Heart left ventricle (tissue), 13 donors: Measurements from ENCODE around the gene TMEM171.

Experiments used
- POLR2A ChIP-seq, 2 donors: fragments of 450-650 bp; IDR thresholded peaks; one replicate each; pipeline ENCODE4 v1.6.1; 2017; ENCODE audit warnings: antibody characterized with exemption in 2 of 2, mild to moderate bottlenecking in 2 of 2, moderate library complexity in 2 of 2
- TF ChIP-seq, protein P1 (sequence below), 12 donors: fragments of 200-600 bp; sonication (generic) in 4 of 12; IDR thresholded peaks; one replicate each; pipeline versions ENCODE4 v1.5.0 to v1.8.0; 2018 to 2022; ENCODE audit warnings: antibody characterized with exemption in 12 of 12, mild to moderate bottlenecking in 5 of 12
- donor health status: ischemic (EF 13 %, LVEDD 7.1; RV severe dilation, severe dysfunction).
- donor health status: DM: no; HTN: yes; CAD: no.
- donor health status: DM: no; HTN: no; CAD: no.
- donor health status: ischemic (EF 25% LVEDD 6.9; RV normal size, moderate dysfunction).
- donor health status: ischemic (EF 25% LVEDD 5.7; RV mildly dilated, moderate dysfunction).
- donor health status: ischemic (EF 35%, LVEDD 5.7; RV mildly dilated, moderate dysfunction).
- donor health status: nonischemic (EF 11% LVEDD 7.7; RV severe dilation, severe dysfunction).
- donor health status: DM: yes; HTN: yes; CAD: no.
- donor health status: PGD.
- donor health status: ischemic (EF 29% LVEDD 5.4; RV normal size, mild dysfunction).
- donor health status: nonischemic (EF 23%, LVEDD 6.1; RV moderate dilation, normal function).

DNA sequence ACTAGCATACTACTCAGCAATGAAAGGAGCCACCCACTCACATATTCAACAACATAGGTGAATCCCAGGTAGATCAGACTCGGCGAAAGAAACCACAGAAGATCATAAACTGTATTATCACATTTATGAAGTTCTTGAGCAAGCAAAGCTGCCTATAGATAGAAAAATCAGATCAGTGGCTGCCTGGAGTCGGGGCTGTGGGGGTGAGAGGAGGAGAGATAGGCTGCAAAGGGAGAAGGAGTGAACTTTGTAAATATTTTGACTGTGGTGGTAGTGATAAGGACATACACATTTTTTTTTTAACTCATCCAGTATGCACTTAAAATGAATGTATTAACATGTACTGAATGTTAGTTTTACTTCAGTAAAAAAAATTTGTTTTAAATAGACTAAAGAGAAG is 29.2 kb downstream of the TMEM171 start:
- TF ChIP-seq POLR2A (IDR thresholded peaks at IDR 0.05) = no peak
- TF ChIP-seq, protein P1, sequence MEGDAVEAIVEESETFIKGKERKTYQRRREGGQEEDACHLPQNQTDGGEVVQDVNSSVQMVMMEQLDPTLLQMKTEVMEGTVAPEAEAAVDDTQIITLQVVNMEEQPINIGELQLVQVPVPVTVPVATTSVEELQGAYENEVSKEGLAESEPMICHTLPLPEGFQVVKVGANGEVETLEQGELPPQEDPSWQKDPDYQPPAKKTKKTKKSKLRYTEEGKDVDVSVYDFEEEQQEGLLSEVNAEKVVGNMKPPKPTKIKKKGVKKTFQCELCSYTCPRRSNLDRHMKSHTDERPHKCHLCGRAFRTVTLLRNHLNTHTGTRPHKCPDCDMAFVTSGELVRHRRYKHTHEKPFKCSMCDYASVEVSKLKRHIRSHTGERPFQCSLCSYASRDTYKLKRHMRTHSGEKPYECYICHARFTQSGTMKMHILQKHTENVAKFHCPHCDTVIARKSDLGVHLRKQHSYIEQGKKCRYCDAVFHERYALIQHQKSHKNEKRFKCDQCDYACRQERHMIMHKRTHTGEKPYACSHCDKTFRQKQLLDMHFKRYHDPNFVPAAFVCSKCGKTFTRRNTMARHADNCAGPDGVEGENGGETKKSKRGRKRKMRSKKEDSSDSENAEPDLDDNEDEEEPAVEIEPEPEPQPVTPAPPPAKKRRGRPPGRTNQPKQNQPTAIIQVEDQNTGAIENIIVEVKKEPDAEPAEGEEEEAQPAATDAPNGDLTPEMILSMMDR (IDR thresholded peaks at IDR 0.05) = no peak
